ENCODE measurements around the gene SH2D7. TPM values are rescaled to one million over a fixed set of nuclear protein-coding genes. Genes with fewer than 3 reads are reported as not detected.

SH2D7 gene
- polyA plus RNA-seq (ENCODE audit: insufficient read length in 4 of 4): under 1 TPM; 0.33 to 0.80 (median 0.57) TPM

DNA sequence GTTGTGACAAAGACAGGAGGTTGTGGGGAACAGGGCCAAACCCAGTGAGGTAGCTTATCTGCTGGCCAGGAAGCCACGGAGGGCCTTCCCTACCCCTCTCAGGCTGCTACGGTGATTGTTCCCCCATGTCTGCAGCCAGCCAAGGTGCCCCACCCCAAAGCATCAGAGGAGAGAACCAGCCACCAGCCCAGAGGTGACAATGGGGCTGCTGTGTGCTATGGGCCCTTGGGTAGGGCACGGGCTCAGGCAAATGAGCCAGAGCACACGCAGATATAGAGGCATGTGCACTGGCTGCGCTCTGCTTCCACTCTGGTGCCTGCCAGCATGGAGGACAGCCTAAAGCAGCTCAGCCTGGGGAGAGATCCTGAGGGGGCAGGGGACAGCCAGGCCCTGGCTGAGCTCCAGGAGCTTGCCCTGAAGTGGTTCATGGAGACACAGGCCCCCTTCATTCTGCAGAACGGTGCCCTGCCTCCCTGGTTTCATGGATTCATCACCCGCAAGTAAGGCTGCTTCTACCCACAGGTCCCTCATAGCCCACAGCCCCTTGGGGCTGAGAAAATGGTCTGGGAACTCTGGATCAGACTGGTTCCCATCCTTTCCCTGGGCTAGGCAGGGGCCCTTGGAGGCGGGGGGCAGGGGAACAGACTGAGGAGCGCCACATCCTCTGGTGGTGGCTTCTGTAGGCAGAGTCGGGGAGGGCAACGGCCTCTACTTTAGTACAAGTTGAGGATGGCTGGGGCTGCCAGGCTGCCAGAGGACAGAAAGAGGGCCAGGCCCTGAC is at the start of gene SH2D7:
TSS of gene SH2D7 (plus strand) at position 301 of the 781 bp plus-strand sequence. CDS start at position 325, 24 bp downstream.
- no peak for DNase-seq (ENCODE audit: low read depth in 4 of 4, low spot score in 3 of 4)

- DNase-seq (ENCODE audit: low read depth in 4 of 4, low spot score in 3 of 4): no peak
Measured at GRCh38 chr15:78044407-78045155, 47.8 kb upstream of the SH2D7 start.

DNA sequence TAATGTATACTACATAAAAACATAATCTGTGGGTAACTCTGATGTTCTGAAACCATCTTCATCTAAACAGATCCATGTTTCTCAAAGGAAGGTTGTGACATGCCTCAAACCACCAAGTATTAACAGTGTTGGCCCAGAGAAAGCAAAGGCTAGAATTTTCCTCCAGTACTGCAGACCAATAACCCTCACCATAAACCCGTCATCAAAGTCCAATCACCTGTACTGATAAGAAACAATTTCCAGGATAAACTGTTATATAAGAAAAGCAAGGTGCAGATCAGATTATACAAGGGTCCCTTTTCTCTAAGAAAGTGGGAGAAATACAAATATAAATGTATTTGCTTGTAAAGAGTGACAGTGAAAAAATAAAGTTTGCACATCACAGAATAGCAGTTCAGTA is 47.2 kb upstream of the SH2D7 start:
- DNase-seq (ENCODE audit: low read depth in 4 of 4, low spot score in 3 of 4): no peak

- no peak for DNase-seq (ENCODE audit: low read depth in 4 of 4, low spot score in 3 of 4)
Measured at GRCh38 chr15:78046796-78047341, 45.5 kb upstream of the SH2D7 start.

DNA sequence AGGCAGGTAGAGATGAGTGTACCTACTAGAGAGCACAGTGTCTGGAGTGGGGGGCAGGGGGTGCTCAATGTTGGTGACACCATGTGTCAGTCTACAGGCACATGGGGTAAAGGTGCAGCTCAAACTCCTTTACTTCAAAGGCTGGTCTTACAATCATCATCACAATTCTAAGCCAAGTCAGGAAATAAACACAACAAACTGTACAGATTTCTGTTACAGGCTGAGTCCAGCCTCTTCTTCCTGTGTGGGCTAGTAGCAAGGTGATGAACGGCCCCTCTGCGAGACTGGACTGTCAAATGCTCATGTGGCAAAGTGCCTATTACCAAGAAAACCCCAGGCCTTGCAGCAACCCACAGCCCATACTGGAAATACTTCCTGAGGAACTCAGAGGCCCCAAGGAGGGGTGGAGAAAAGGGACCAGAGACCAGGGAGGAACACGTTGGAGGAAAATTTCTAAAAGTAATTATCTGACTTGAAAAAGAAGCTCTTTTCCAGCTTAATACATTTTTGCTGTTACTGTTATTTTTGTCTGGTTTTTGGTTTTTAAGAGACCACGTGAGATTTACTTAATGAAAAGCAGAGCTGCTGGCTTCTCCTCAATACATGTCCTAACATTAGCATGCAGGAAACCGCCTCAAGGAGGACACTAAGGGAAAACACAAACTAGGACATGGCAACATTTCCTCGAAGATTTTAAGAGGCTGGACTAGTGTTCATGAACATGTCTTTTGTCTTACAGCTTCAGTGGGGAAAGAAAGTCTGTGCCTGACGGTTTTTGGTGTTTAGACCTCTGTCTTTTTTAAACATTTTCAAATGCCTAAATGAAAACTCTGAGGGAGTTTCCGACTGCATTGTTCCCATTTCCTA is 44.4 kb upstream of the SH2D7 start:
- no peak for DNase-seq (ENCODE audit: low read depth in 4 of 4, low spot score in 3 of 4)

GRCh38 chr15:78048628-78048920 is 43.8 kb upstream of the SH2D7 start:
- no peak for DNase-seq (ENCODE audit: low read depth in 4 of 4, low spot score in 3 of 4)

DNA sequence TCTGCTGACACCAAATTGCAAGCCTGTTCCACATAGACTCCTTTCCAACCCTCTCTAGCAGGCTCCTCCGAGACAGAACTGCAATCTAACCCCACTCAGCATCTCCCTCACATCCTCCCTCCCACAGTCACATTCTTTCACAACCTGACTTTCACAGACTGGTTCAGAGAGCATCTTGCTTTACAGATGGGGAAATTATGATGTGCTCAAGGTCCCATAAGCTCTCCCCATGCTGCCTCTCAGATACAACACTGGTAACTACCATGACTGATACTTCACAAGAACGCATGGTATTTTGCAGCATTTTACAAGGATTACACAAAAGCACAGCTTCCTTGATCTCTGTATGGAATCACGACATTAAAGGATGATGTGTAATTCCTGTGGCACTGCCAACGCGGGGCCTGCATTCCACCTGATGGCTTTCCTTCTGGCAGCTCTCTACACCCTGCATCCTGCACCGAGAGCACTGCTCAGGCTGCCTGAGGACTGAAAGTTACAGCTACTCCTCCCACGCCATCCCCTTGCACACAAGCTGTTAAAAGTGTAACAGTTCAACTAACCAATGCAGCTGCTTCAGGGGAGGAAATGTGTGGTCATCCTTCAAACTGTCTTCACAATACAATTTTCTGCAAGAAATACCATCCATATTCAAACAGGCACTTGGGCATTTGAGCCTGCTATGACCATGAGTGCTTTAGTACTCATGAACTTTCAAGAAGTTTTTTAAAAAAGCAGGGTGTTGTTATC is 42.5 kb upstream of the SH2D7 start:
- no peak for DNase-seq (ENCODE audit: low read depth in 4 of 4, low spot score in 3 of 4)

GRCh38 chr15:78050441-78050809 is 41.9 kb upstream of the SH2D7 start:
- no peak for DNase-seq (ENCODE audit: low read depth in 4 of 4, low spot score in 3 of 4)

DNA sequence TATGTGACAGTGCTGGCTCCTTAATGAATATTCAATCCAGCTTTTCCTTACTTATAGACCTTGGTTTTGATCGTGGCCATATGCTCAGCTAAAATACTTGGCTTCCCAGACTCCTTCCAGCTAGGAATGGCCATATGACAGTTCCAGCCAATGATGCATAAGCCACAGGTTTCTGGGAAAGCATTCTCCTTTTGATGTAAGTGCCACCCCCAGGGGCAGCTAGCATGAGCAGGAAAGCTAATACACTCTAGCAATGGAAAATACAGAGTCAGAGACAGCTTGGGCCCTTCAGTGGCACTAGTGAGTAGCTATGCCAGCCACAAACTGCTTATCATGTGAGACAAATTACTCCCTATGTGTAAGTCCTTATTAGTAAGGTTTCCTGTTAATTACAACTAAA is 41.5 kb upstream of the SH2D7 start:
- DNase-seq (ENCODE audit: low read depth in 4 of 4, low spot score in 3 of 4): no peak

DNA sequence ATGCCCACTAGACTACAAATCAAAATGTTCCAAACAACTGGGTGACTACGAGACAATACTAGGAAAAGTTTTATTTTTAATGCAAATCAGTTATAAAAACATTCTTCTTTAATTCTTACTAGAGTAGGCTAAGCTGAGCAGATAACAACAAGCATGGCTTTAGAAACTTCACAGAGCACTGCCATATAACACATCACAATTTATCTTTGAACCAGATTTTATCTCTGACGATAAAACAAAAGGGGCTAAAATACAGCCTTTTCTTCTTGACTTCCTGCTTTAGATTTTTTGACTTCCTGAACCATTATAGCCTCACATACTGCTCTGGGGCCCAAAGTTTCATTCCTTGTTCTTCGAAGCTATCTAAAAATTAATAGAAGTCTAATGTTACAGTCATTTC is 40.8 kb upstream of the SH2D7 start:
- DNase-seq (ENCODE audit: low read depth in 4 of 4, low spot score in 3 of 4): no peak

DNA sequence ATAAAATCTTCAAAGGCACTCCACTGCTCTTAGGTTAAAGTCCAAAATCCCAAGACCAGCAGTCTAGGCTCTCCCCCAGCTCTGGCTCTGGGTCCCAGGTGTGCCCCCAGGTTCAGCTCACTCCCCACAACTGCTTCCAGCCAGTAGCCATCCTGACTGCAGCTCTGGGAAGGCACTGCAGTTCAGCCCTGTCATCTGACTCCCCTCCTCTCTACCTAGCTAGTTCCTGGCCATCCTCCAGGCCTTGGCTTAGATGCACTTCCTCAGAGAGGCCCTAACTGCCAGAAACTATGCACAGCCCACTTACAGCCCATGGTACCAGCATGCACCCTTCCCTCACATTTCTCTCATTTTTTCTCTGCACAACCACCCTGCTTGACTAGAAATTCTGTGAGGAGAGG is 40.4 kb upstream of the SH2D7 start:
- no peak for DNase-seq (ENCODE audit: low read depth in 4 of 4, low spot score in 3 of 4)

- no peak for DNase-seq (ENCODE audit: low read depth in 4 of 4, low spot score in 3 of 4)
Measured at GRCh38 chr15:78052545-78052944, 39.8 kb upstream of the SH2D7 start.

- DNase-seq (ENCODE audit: low read depth in 4 of 4, low spot score in 3 of 4): no peak
Measured at GRCh38 chr15:78054518-78054917, 37.8 kb upstream of the SH2D7 start.

DNA sequence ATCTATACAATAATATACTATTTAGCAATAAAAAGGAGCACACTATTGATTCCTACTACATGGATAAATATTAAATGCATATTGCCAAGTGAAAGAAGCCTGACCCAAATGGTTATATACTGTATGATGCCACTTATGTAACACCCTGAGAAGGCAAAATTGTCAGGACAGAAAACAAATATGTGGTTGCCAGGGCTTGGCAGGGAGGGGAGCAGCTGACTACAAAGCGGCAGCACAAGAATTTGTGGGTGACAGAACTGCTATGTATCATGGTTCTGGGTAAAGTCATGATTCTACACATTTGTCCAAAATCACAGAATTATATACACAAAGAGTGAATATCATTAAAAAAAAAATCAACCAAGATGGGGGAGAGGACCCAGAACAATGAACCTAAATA is 37.4 kb upstream of the SH2D7 start:
- no peak for DNase-seq (ENCODE audit: low read depth in 4 of 4, low spot score in 3 of 4)

DNA sequence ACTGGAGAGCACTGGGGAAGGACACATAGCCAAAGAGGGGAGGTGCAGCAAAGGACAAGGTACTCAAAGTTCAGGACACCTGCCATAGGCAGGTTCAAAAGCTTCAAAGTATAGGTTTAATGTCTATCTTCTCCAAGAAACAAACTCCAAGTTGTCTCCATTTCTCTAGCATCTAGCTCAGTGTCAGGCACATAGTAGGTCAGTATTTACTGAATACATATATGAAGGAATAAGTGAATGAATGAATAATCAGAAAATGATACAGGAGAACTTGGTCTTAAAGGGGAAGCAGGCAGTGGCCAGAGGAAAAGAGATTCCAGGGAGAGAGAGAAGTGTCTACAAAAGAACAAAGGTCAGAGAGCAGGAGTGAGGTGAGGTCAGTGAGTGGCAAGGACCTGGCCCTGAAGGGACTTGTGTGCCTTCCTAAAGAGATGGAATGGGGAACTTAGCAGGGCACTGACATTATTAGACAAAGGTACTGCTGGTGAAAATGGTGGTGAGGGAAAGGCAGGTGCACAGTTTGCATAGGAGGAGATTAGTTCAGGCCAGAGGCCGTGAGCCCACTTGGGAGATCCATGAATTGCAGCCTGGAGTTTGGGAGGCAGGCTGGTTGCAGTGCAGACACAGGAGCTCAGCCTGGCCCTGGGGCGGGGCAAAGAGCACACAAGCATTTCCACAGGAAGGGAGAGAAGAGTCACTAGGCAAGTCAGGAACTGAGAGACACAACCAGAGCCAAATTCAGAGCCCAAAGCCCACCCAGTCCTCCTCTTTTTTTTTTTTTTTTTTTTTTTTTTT is 36.2 kb upstream of the SH2D7 start:
- DNase-seq (ENCODE audit: low read depth in 4 of 4, low spot score in 3 of 4): no peak

DNA sequence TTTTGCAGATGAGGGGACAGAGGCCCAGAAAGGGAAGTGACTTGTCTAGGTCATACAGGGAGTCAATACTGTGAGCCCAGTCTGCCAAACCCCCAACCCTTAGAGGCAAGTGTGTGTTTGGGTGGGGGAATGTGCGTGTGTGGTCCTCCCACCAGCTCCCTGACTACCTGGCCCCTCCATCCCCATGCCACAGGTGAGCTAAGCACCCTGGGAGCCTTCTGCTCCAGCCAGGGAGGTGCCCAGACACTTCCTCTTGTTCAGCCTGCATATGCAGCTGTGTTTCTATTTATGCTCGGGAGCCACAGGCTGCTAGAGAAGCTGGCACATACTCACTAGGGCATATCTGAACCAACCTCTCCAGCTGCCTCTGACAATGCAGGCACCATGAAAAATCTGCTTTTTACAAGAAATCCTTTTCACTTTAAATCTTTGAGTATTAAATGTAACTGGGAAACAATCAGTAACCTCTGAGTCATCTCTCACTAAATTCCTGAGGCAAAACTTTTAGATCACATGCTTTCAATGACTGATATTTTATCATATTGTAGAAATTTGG is 35.6 kb upstream of the SH2D7 start:
- no peak for DNase-seq (ENCODE audit: low read depth in 4 of 4, low spot score in 3 of 4)

GRCh38 chr15:78057803-78058202 is 34.6 kb upstream of the SH2D7 start:
- DNase-seq (ENCODE audit: low read depth in 4 of 4, low spot score in 3 of 4): no peak

- DNase-seq (ENCODE audit: low read depth in 4 of 4, low spot score in 3 of 4): no peak
Measured at GRCh38 chr15:78058401-78058935, 33.9 kb upstream of the SH2D7 start.

All from left renal pelvis (tissue), 4 donors.